ENCODE data around the gene MIGA2. TPM values are rescaled to one million over a fixed set of nuclear protein-coding genes. Genes with fewer than 3 reads are reported as not detected.

Gene MIGA2
- total RNA-seq, 1 experiment from 2014 or later: 29.6 TPM

DNA sequence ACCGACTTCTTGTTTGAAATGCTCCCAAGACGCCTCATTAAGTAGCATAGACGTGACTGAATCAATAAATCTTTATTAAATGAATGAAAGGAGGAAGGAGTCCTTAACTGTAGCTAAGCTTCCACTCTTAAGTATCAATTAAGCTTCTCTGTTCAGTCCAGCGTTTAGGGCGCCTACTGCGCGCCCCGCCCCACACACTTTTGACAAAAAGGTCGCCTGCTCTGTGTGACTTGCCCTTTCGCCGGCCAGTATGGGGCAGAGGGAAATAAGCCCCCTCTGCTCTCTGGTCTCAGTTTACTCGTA, 43.8 kb downstream of the MIGA2 start:
- peaks cover 29% of the 10 kb centered on the region for H3K79me2 ChIP-seq (ENCODE audit: low read length)
- H4K20me1 ChIP-seq (ENCODE audit: low read length): no peaks in the 10 kb centered on the region
- peak overlapping the region; percentile 63 for H3K9ac ChIP-seq (ENCODE audit: low read length)
- H3F3A ChIP-seq (ENCODE audit: low read length, unreplicated experiment): no peaks in the 10 kb centered on the region
- peak overlapping the region; percentile 100 for H3K4me2 ChIP-seq (ENCODE audit: low read length)
- H3K36me3 ChIP-seq (ENCODE audit: low read depth, low read length): no peaks in the 10 kb centered on the region
- no peak overlapping the region for H3K27ac ChIP-seq (ENCODE audit: low read length)
- no peaks in the 10 kb centered on the region for H3K27me3 ChIP-seq (ENCODE audit: low read length)
- H2AFZ ChIP-seq (ENCODE audit: low read length): peak overlapping the region; percentile 94
- no peak for DNase-seq
- ChIA-PET CTCF (interaction anchor here (1.0 to 1.9 kb wide), 2 partner anchors 51 to 52 kb away, joined by 4 to 6 read pairs; partner anchors contain the start of gene SH3GLB2), POLR2A (ENCODE audit: unreplicated experiment) (interaction anchor here (0.7 to 1.3 kb wide), 3 partner anchors 11 to 52 kb away, joined by 3 to 5 read pairs (median 4); partner anchors contain the start of gene SH3GLB2)
- peaks cover 6% of the 10 kb centered on the region; the same call in 1 of the 2 replicates for H3K4me1 ChIP-seq (ENCODE audit: insufficient read depth, low read length)
- BruUV-seq (replicated peaks): TSS peak; percentile 62
- H3K9me2 ChIP-seq (replicated peaks; ENCODE audit: low read length): no peaks in the 10 kb centered on the region
- TF ChIP-seq, protein P1, sequence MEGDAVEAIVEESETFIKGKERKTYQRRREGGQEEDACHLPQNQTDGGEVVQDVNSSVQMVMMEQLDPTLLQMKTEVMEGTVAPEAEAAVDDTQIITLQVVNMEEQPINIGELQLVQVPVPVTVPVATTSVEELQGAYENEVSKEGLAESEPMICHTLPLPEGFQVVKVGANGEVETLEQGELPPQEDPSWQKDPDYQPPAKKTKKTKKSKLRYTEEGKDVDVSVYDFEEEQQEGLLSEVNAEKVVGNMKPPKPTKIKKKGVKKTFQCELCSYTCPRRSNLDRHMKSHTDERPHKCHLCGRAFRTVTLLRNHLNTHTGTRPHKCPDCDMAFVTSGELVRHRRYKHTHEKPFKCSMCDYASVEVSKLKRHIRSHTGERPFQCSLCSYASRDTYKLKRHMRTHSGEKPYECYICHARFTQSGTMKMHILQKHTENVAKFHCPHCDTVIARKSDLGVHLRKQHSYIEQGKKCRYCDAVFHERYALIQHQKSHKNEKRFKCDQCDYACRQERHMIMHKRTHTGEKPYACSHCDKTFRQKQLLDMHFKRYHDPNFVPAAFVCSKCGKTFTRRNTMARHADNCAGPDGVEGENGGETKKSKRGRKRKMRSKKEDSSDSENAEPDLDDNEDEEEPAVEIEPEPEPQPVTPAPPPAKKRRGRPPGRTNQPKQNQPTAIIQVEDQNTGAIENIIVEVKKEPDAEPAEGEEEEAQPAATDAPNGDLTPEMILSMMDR (conservative IDR thresholded peaks at IDR 0.05; ENCODE audit: low read depth, low read length): no peak
- TF ChIP-seq EZH2 (IDR thresholded peaks at IDR 0.05; ENCODE audit: low read length, unreplicated experiment): no peak
- peak overlapping the region; percentile 88 for H3K4me3 ChIP-seq (ENCODE audit: low read length)
- ATAC-seq: no peak
- intact Hi-C loops (cut with micrococcal nuclease): loop anchor here (2.0 kb wide), 1 partner anchor 31 kb away; the partner anchor contains the start of genes CRAT and PTPA
- H3K9me3 ChIP-seq (ENCODE audit: low read length): no peaks in the 10 kb centered on the region

DNA sequence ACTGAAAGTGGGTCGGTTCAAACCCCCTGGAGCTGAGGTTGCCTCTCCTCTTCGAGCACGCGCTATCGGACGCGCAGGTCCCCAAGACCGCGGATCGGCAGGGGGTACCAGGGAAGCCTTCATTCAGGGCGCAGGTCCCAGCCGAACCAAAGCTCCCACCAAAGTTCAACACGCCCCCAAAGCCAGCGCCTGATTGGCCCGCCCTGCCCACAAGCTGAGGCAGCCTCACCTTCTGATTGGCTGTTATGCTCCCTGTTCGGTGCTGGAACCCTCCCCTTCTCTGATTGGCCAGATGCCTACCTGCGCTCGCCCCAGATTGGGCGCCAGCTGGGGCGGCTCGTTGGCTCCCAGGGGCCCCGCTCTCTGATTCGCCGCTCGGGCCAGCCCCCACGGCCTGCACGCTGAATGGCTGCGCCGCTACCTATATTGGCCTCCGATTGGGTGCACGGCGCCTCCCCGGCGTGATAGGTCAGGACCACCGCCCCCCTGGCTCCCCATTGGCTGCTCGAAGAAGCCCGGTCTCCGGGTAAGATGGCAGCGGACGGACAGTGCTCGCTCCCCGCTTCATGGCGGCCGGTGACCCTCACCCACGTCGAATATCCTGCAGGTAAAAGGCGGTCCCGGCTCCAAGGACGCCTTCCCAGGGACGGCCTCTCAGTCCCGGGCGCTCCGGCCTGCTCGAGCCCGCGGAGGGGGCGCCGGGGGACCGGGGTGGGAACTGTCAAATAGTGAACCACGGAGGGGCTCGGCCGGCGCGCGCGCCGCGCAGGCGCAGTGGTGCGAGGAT, 44.4 kb downstream of the MIGA2 start, which contains the start of gene DOLPP1:
TSS of gene DOLPP1 (plus strand) at position 511 of the 787 bp plus-strand sequence. CDS start at position 532, 21 bp downstream.
- intact Hi-C loops (cut with micrococcal nuclease): loop anchor here (2.0 kb wide), 1 partner anchor 30 kb away; the partner anchor contains the start of genes CRAT and PTPA
- Histone ChIP-seq H3K9ac (ENCODE audit: low read length) (peak within 1 kb of the TSS; percentile 85), H3K27me3 (ENCODE audit: low read length) (no peaks in the 10 kb centered on the region), H3K4me2 (ENCODE audit: low read length) (peak within 1 kb of the TSS; percentile 100), H3F3A (ENCODE audit: low read length, unreplicated experiment) (no peaks in the 10 kb centered on the region), H2AFZ (ENCODE audit: low read length) (peak within 1 kb of the TSS; percentile 94), H3K9me2 (replicated peaks; ENCODE audit: low read length) (no peaks in the 10 kb centered on the region), H3K79me2 (ENCODE audit: low read length) (peaks cover 29% of the 10 kb centered on the region), H4K20me1 (ENCODE audit: low read length) (no peaks in the 10 kb centered on the region), H3K4me3 (ENCODE audit: low read length) (peak within 1 kb of the TSS; percentile 88), H3K4me1 (ENCODE audit: insufficient read depth, low read length) (peaks cover 6% of the 10 kb centered on the region; the same call in 1 of the 2 replicates), H3K36me3 (ENCODE audit: low read depth, low read length) (no peaks in the 10 kb centered on the region), H3K27ac (ENCODE audit: low read length) (peak within 1 kb of the TSS; percentile 36), H3K9me3 (ENCODE audit: low read length) (no peaks in the 10 kb centered on the region)
- ChIA-PET POLR2A (ENCODE audit: unreplicated experiment) (interaction anchor here (0.5 to 1.3 kb wide), 4 partner anchors 9 to 52 kb away, joined by 3 to 20 read pairs (median 4); partner anchors contain the start of gene SH3GLB2), CTCF (interaction anchor here (1.0 to 1.9 kb wide), 2 partner anchors 51 to 53 kb away, joined by 4 to 6 read pairs; partner anchors contain the start of gene SH3GLB2)
- ATAC-seq (peak; percentile 94), DNase-seq (peak; percentile 97)
- TF ChIP-seq EZH2phosphoT487 (IDR thresholded peaks at IDR 0.05; ENCODE audit: borderline replicate concordance, low read length) (no peak), EZH2 (IDR thresholded peaks at IDR 0.05; ENCODE audit: low read length, unreplicated experiment) (no peak)
- TF ChIP-seq, protein P1 (conservative IDR thresholded peaks at IDR 0.05; ENCODE audit: low read depth, low read length): no peak
- BruUV-seq (replicated peaks): no TSS peak

All from PC-3 (cell line).